Activated CD4-positive, alpha-beta T cell treated with anti-CD3 and anti-CD28 coated beads for 36 hours (primary cell): ENCODE data around the gene BFAR. TPM values are rescaled to one million over a fixed set of nuclear protein-coding genes. Genes with fewer than 3 reads are reported as not detected.
A peak's percentile ranks its signal among the peaks of the same experiment; 100 is the strongest.
"Not testable (repeated sequence)": the region's sequence is repeated elsewhere in the genome, so short reads cannot be mapped to it uniquely, and the experiment has no call there.

Source experiments
- ATAC-seq: fragments of 200-7000 bp; cut with Tn5 transposase; one replicate; pipeline ENCODE4 v1.10.0; 2021; ENCODE audit warnings: mild to moderate bottlenecking, moderate library complexity
- CTCF ChIA-PET: fragments of 350-600 bp; sonication (Branson Sonifier 250); formaldehyde crosslinking; loops from one replicate; lab custom pipeline; 2021; ENCODE audit warnings: antibody characterized with exemption; lab: Charles Lee
- POLR2A ChIA-PET: fragments of 350-600 bp; sonication (Branson Sonifier 250); formaldehyde crosslinking; loops from one replicate; lab custom pipeline; 2021; ENCODE audit warnings: antibody characterized with exemption, inconsistent platforms; lab: Charles Lee
- DNase-seq: peaks from one replicate; pipeline ENCODE4 v3.0.0-alpha.2; 2020
- H3K27ac Mint-ChIP-seq: one replicate; pipeline ENCODE4 v1.8.0; 2021; ENCODE audit warnings: mixed read lengths
- H3K27me3 Mint-ChIP-seq: one replicate; pipeline ENCODE4 v1.8.0; 2021; ENCODE audit warnings: mixed read lengths
- H3K36me3 Mint-ChIP-seq: one replicate; pipeline ENCODE4 v1.8.0; 2021; ENCODE audit warnings: low read depth, mixed read lengths
- H3K4me1 Mint-ChIP-seq: one replicate; pipeline ENCODE4 v1.8.0; 2021; ENCODE audit warnings: mixed read lengths
- H3K4me3 Mint-ChIP-seq: one replicate; pipeline ENCODE4 v1.8.0; 2021; ENCODE audit warnings: mild to moderate bottlenecking, moderate library complexity, mixed read lengths
- H3K9me3 Mint-ChIP-seq: one replicate; pipeline ENCODE4 v1.8.0; 2021; ENCODE audit warnings: low read depth, mixed read lengths
- intact Hi-C, 2 experiments: fragments of 100-400 bp; cut with DNase I in 1 of 2; cut with micrococcal nuclease in 1 of 2; formaldehyde crosslinking; loops; one replicate each; pipeline versions ENCODE4 v1.14.2 to v1.15.1; 2022 to 2024; cut with DNase I, micrococcal nuclease
- total RNA-seq, 2 experiments: library from RNA; stranded (reverse); gene quantifications; one replicate each; pipeline ENCODE4 v1.2.3, GENCODE V29; 2021

Gene BFAR
- total RNA-seq, 2 experiments from 2014 or later = 54.8 to 57.5 TPM

DNA sequence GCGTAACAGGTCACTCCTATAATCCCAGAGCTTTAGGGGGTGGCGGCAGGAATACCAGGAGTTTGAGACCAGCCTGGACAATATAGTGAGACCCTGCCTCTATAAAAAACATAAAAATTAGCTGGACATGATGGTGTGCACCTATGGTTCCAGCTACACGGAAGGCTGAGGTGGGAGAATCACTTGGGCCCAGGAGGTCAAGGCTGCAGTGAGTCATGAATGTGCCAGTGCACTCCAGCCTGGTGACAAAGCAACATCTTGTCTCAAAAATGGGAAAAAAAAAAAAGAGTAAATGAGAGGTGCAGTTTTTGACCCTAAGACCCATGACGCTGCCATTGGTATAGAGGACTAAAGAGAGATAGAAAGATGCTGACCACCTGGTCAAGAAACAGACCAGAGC is 18.8 kb upstream of the BFAR start:
- Mint-ChIP-seq H3K4me3 (no peak overlapping the region), H3K4me1 (no peaks in the 10 kb centered on the region), H3K9me3 (no peaks in the 10 kb centered on the region), H3K36me3 (peaks cover 42% of the 10 kb centered on the region), H3K27ac (no peak overlapping the region), H3K27me3 (no peaks in the 10 kb centered on the region)
- no peak for DNase-seq
- intact Hi-C loops = no loop called here
- no peak for ATAC-seq
- CTCF ChIA-PET = no interaction called here
- POLR2A ChIA-PET = no interaction called here

DNA sequence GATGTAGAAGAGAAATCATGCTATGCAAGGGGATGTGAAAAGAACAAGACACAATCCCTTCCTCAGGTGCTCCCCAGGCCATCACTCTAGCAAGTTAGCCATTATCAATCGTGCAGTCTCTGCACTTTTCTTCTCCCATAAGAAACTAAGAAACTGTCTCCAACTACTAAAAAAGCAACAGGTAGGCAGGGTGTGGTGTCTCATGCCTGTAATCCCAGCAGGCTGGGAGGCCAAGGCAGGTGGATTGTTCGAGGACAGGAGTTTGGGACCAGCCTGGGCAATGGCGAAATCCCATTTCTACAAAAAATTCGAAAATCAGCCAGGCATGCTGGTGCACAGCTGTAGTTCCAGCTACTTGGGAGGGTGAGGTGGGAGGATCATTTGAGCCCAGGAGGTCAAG is 16.5 kb upstream of the BFAR start:
- Mint-ChIP-seq H3K36me3 (peaks cover 32% of the 10 kb centered on the region), H3K27ac (no peak overlapping the region), H3K9me3 (no peaks in the 10 kb centered on the region), H3K27me3 (no peaks in the 10 kb centered on the region), H3K4me1 (no peaks in the 10 kb centered on the region), H3K4me3 (no peak overlapping the region)
- intact Hi-C loops = no loop called here
- ChIA-PET CTCF (no interaction called here), POLR2A (no interaction called here)
- DNase-seq (no peak), ATAC-seq (no peak)

DNA sequence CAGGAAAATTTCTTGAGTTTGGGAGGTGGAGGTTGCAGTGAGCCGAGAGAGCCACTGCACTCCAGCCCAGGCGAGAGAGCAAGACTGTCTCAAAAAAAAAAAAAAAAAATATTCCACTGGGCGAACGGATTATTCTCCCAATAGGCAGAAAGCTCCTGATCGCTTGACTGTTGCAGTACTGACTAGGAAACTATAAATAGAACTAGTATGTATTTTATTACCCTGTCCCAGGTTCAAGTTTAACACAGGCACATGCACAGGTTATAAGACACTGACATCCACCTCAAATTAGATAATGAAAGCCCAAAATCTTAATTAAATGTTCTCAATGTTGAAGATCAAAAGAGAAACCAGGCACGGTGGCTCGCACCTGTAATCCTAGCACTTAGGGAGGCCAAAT is 14.2 kb upstream of the BFAR start:
- H3K36me3 Mint-ChIP-seq = peaks cover 33% of the 10 kb centered on the region
- DNase-seq (no peak), ATAC-seq (no peak)
- H3K27me3 Mint-ChIP-seq = no peaks in the 10 kb centered on the region
- ChIA-PET POLR2A (no interaction called here), CTCF (interaction anchor here (0.7 kb wide), 1 partner anchor 325 kb away, joined by 3 read pairs; no protein-coding TSS in a partner anchor)
- no peak overlapping the region for H3K27ac Mint-ChIP-seq
- no peaks in the 10 kb centered on the region for H3K4me1 Mint-ChIP-seq
- intact Hi-C loops = no loop called here
- H3K4me3 Mint-ChIP-seq = no peak overlapping the region
- H3K9me3 Mint-ChIP-seq = no peaks in the 10 kb centered on the region

DNA sequence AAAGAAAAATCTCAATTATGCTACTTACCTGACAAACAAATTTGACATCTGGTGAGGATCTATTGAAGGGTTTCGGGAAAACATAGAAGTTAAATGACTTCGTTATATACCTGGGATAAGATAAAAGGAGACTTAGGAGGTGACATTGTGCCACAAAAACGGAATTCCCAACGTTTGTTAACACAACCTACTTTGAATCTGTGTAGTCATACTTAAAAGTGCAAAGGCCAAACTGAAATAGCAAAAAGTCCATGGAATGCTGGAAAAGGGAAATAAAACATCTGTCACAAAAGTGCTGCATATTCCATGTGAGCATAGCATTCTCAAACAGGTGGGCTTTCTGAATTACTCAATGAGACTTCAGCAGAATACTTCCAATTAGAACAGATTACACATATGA is 5.7 kb upstream of the BFAR start:
- no peak overlapping the region for H3K27ac Mint-ChIP-seq

DNA sequence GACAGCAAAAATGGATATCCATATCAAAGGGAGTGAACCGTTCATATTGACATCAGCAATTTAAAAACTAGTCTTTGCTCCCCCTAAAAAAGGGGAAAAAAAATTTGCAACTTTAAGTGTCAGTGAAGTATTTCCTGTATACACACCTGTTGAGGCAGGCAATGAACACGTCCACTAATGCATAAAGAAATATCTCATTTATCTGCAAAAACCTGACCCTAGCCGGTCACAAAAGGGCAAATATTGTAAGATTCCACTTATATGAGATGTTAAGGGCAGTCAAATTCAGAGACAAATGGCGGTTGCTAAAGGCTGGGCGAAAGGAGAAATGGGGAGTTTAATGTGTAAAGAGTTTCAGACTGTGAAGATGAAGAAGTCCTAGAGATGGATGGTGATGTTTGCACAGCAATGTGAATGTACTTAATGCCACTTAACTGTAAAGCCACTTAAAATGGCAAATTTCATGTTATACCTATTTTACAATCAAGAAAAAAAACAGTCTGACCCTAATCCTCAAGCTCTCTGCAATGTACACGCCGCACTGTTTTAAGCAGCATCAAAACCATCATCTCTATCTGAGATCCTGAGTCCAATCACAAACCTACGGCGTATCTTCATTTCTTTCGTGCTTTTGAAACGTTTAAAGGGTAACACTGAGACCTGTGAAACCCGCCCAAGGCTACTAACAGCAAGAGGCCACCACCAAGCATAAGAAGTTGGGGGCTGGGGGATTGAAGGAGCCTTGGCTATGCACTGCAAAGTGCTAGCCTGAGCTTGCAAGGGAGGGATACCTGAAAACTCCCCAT is 3.7 kb upstream of the BFAR start:
- no peak for DNase-seq
- POLR2A ChIA-PET = no interaction called here

More for the DNA sequence above, 5.7 kb upstream of the BFAR start:
- H3K4me3 Mint-ChIP-seq = no peak overlapping the region
- CTCF ChIA-PET = no interaction called here
- intact Hi-C loops = no loop called here
- peaks cover 27% of the 10 kb centered on the region for H3K36me3 Mint-ChIP-seq
- H3K9me3 Mint-ChIP-seq = no peaks in the 10 kb centered on the region
- ATAC-seq (no peak), DNase-seq (no peak)
- peaks cover 26% of the 10 kb centered on the region for H3K4me1 Mint-ChIP-seq
- POLR2A ChIA-PET = no interaction called here
- H3K27me3 Mint-ChIP-seq = no peaks in the 10 kb centered on the region

DNA sequence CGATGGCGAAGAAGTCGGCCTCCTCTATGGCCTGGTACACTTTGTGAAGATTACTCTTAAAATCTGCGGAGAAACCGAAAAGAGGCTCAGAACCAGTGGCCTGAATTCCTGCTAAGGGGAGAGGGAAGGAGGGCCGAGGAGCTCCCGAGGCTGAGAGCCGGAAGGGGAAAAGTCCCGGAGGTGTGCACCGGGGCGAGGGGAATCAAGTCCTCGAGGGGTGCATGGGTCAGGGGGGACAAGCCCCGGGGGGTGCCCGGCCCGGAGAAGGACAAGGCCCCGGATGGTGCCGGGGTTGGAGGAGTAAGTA is 3.2 kb upstream of the BFAR start:
- no peak for DNase-seq

More for the DNA sequence above, 3.7 kb upstream of the BFAR start:
- no peaks in the 10 kb centered on the region for H3K27me3 Mint-ChIP-seq
- peak overlapping the region; percentile 92 for H3K4me3 Mint-ChIP-seq
- intact Hi-C loops = no loop called here
- ATAC-seq = no peak
- H3K36me3 Mint-ChIP-seq = peaks cover 26% of the 10 kb centered on the region
- no peaks in the 10 kb centered on the region for H3K9me3 Mint-ChIP-seq
- peaks cover 28% of the 10 kb centered on the region for H3K4me1 Mint-ChIP-seq
- CTCF ChIA-PET = no interaction called here
- peak overlapping the region; percentile 93 for H3K27ac Mint-ChIP-seq

DNA sequence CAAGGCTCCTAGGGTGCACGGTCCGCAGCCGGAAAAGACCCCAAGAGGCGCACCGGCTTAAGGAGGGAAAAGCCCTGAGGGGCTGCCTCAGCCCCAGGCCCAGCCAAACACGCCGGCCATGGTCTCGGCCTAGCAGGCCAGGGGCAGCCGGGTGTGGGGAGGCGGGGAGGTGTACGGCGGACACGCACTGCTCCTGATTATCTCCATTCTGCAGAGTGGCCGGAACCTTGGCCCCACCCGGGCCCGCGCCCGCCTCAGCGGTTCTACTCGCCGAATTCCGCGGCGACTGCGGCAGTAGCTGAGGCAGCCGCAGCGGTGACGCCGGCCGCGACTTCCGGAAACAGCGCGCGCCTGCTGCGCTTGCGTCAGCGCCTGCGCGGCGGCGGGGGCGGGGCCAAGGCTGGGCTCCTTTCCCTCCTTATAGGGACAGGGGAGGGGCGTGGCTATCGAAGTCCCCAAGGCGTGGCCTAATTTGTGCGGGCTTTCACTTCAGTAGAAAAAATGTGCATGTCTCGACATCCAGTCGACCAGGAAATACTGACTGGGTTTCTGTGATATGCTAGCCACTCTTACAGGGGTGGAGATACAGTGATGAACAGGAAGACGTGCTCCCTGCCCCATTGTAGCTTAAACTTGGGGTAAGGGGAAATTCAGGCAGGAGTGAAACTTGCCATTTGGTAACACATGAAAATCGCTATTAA is 2.7 kb upstream of the BFAR start, which contains the start of gene PARN:
PARN (minus strand) TSS at position 342 of the 701 bp plus-strand sequence; CDS start at position 207, 135 bp downstream.
- DNase-seq (peak; percentile 99), ATAC-seq (peak; percentile 68)
- Mint-ChIP-seq H3K4me1 (peaks cover 38% of the 10 kb centered on the region), H3K27me3 (no peaks in the 10 kb centered on the region), H3K27ac (peak within 1 kb of the TSS; percentile 99), H3K36me3 (peaks cover 30% of the 10 kb centered on the region), H3K4me3 (peak within 1 kb of the TSS; percentile 92), H3K9me3 (no peaks in the 10 kb centered on the region)
- intact Hi-C loops = loop anchor here (1.0 to 10.0 kb wide), 11 partner anchors 275 to 1325 kb away; partner anchors contain the start of genes NTAN1 (in 2 of the 2), CEP20 (in 1 of the 2), ERCC4 (in 1 of the 2) and MARF1 (in 1 of the 2)
- ChIA-PET POLR2A (no interaction called here), CTCF (interaction anchor here (0.7 kb wide), 1 partner anchor 710 kb away, joined by 4 read pairs; the partner anchor contains the start of gene ERCC4)

More for the DNA sequence above, 3.2 kb upstream of the BFAR start:
- H3K36me3 Mint-ChIP-seq = peaks cover 27% of the 10 kb centered on the region
- peak overlapping the region; percentile 92 for H3K4me3 Mint-ChIP-seq
- H3K27me3 Mint-ChIP-seq = no peaks in the 10 kb centered on the region
- ATAC-seq = no peak
- intact Hi-C loops = no loop called here
- peak overlapping the region; percentile 93 for H3K27ac Mint-ChIP-seq
- peaks cover 33% of the 10 kb centered on the region for H3K4me1 Mint-ChIP-seq
- ChIA-PET CTCF (no interaction called here), POLR2A (no interaction called here)
- H3K9me3 Mint-ChIP-seq = no peaks in the 10 kb centered on the region

DNA sequence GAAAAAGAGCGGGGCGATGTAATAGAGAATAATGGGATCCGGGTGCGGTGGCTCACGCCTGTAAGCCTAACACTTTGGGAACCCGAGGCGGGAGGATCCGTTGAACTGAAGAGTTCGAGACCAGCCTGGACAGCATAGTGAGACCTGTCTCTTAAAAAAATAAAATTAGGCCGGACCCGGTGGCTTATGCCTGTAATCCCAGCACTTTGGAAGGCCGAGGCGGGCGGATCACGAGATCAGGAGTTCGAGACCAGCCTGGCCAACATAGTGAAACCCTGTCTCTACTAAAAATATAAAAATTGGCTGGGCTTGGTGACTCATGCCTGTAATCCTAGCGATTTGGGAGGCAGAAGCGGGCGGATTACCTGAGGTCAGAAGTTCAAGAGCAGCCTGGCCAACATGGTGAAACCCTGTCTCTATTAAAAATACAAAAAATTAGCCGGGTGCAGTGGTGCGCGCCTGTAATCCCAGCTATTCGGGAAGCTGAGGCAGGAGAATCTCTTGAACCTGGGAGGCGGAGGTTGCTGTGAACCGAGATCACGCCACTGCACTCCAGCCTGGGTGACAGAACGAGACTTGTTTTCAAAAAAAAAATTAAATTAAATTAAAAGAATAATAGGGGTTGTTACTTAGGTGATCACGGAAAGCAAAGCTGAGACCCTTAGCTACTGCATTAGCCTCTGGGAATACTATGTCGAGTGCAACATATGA is 2.0 kb upstream of the BFAR start:
- H3K9me3 Mint-ChIP-seq, POLR2A ChIA-PET, ATAC-seq, H3K27me3 Mint-ChIP-seq: not testable (repeated sequence)
- peak overlapping the region; percentile 99 for H3K27ac Mint-ChIP-seq
- peaks cover 45% of the 10 kb centered on the region for H3K4me1 Mint-ChIP-seq
- CTCF ChIA-PET = interaction anchor here (0.7 kb wide), 1 partner anchor 711 kb away, joined by 4 read pairs; the partner anchor contains the start of gene ERCC4
- peak overlapping the region; percentile 92 for H3K4me3 Mint-ChIP-seq
- peak; percentile 26 for DNase-seq
- H3K36me3 Mint-ChIP-seq = peaks cover 26% of the 10 kb centered on the region
- intact Hi-C loops = loop anchor here (1.0 to 10.0 kb wide), 11 partner anchors 276 to 1324 kb away; partner anchors contain the start of genes NTAN1 (in 2 of the 2), CEP20 (in 1 of the 2), ERCC4 (in 1 of the 2) and MARF1 (in 1 of the 2)

DNA sequence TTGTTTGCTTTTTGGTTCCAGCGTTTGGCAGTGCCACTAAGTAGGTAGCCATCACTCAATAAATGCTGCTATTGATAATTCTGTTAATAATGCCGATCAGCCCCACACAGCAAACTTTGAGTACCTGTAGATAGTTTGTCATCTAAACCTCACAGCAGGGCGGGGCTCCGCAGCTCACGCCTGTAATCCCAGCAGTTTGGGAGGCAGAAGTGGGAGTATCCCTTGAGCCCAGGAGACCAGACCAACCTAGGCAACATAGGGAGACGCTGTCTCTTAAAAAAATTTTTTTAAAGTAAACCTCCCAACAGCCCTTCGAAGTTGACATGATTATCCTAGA is 1.6 kb downstream of the BFAR start:
- Mint-ChIP-seq H3K36me3 (peaks cover 24% of the 10 kb centered on the region), H3K4me3 (peak overlapping the region; percentile 97), H3K4me1 (peaks cover 43% of the 10 kb centered on the region)

DNA sequence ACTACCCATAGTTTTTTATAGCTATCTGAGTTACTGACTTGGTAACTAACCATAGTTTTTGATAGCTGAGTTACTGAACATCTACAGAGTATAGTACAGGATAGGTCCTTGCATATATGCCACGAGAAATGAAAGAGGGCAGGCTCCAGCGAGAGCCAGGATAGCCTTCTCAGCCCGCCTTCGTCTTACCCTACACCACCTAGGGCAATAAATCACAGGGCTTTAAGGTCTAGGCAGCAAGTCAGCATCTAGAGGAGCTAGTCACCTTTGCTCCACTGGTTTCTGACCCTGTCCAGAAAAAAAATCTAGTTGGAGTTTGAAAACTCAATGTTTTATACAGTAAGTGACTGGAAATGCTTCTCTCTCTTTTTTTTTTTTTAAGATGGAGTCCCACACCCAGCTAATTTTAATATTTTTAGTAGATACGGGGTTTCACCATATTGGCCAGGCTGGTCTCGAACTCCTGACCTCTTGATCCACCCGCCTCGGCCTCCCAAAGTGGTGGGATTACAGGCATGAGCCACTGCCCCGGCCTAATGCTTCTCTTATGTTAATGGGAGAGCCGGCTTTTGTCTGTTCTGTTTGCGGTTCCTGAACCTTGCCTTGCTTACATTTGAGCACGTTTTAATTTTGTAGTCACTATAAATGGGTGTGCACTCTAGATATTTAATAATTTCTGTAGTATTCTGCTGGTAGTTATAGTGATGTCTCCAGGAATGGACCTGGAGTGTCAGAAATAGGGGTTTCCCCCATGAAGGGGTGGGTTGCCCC is 2.8 kb downstream of the BFAR start:
- Mint-ChIP-seq H3K27ac (peak overlapping the region; percentile 21), H3K4me3 (no peak overlapping the region)

More for the DNA sequence above, 1.6 kb downstream of the BFAR start:
- POLR2A ChIA-PET = interaction anchor here (1.0 kb wide), 1 partner anchor 1316 kb away, joined by 3 read pairs; no protein-coding TSS in a partner anchor
- CTCF ChIA-PET = interaction anchor here (1.1 kb wide), 1 partner anchor 13 kb away, joined by 3 read pairs; no protein-coding TSS in a partner anchor
- ATAC-seq (no peak), DNase-seq (no peak)
- intact Hi-C loops = loop anchor here (5.0 to 10.0 kb wide), 8 partner anchors 332 to 1320 kb away; partner anchors contain the start of genes CEP20 (in 1 of the 2), ERCC4 (in 1 of the 2), MARF1 (in 1 of the 2) and NTAN1 (in 1 of the 2)
- H3K9me3 Mint-ChIP-seq = no peaks in the 10 kb centered on the region
- peak overlapping the region; percentile 99 for H3K27ac Mint-ChIP-seq
- no peaks in the 10 kb centered on the region for H3K27me3 Mint-ChIP-seq

More for the DNA sequence above, 2.8 kb downstream of the BFAR start:
- CTCF ChIA-PET = no interaction called here
- POLR2A ChIA-PET = no interaction called here
- no peaks in the 10 kb centered on the region for H3K27me3 Mint-ChIP-seq
- peaks cover 49% of the 10 kb centered on the region for H3K4me1 Mint-ChIP-seq
- DNase-seq (no peak), ATAC-seq (no peak)
- peaks cover 30% of the 10 kb centered on the region for H3K36me3 Mint-ChIP-seq
- intact Hi-C loops = loop anchor here (10.0 kb wide), 3 partner anchors 419 to 1319 kb away; partner anchors contain the start of genes MARF1 (in 1 of the 2) and NTAN1 (in 1 of the 2)
- H3K9me3 Mint-ChIP-seq = no peaks in the 10 kb centered on the region
